Measurements from ENCODE around the gene TSPOAP1.
A peak's percentile ranks its signal among the peaks of the same experiment; 100 is the strongest.

DNA sequence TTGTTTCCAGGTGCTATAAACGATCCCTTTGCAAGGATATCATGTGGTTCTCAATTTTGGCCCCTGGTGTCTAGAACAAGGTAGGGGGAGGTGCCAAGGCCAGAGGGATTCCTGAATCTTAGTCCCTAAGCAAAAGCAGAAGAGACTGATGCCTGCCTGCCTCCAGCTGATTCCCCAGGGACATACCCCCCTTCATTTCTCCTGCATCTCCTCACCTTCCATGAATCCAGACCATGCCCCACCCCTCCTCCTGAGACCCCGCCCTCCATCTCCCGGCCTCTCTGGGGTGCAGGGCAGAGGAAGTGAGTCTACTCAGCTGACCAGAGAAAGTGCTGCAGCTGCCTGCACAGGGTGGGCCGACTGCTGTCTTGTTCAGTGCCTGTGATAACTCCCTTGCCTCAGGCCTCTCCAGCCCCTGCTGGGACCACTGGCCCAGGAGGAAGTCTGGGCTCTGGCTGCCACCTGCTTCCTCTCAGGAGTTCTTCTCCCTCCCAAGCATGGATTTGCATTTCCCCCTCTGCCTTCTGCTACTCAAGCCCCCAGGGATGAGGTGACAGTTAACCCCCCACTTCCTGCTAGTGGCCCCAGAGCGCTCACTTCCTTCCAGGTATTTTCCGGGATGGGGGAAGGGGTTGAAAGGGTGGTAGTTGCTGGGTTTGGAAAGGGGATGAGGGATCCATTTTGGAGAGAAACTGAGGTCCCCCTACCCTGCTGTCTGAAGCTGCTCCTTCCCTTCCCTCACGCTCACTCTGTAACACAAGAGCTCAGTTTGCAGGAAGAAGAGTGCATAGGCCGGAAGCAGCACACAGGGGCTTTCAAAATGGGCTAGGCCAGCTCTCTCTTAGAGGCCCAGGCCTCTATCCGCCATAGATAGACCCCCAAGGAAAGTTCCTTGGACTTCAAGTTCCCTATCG is 10.5 kb upstream of the TSPOAP1 start:
- TF ChIP-seq, protein P1, sequence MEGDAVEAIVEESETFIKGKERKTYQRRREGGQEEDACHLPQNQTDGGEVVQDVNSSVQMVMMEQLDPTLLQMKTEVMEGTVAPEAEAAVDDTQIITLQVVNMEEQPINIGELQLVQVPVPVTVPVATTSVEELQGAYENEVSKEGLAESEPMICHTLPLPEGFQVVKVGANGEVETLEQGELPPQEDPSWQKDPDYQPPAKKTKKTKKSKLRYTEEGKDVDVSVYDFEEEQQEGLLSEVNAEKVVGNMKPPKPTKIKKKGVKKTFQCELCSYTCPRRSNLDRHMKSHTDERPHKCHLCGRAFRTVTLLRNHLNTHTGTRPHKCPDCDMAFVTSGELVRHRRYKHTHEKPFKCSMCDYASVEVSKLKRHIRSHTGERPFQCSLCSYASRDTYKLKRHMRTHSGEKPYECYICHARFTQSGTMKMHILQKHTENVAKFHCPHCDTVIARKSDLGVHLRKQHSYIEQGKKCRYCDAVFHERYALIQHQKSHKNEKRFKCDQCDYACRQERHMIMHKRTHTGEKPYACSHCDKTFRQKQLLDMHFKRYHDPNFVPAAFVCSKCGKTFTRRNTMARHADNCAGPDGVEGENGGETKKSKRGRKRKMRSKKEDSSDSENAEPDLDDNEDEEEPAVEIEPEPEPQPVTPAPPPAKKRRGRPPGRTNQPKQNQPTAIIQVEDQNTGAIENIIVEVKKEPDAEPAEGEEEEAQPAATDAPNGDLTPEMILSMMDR (IDR thresholded peaks at IDR 0.05; ENCODE audit: low read depth, low read length) = no peak
- TF ChIP-seq MYC (IDR thresholded peaks at IDR 0.05; ENCODE audit: low read depth, low read length) = no peak; the same call in none of the 2 replicates
- peak; percentile 84 for TF ChIP-seq POLR2A (IDR thresholded peaks at IDR 0.05; ENCODE audit: extremely low read depth, insufficient read length)
